Tibial nerve (tissue), 4 donors: ENCODE data around the gene CDC7. TPM values are rescaled to one million over a fixed set of nuclear protein-coding genes. Genes with fewer than 3 reads are reported as not detected.
"Not testable (repeated sequence)": the region's sequence is repeated elsewhere in the genome, so short reads cannot be mapped to it uniquely, and the experiment has no call there.

ENCODE experiments used
- DNase-seq, 2 donors: peaks; one replicate each; pipeline ENCODE4 v3.0.0-alpha.2; 2019; ENCODE audit warnings: low spot score in 2 of 2
- H3K27ac ChIP-seq, 4 donors: fragments of 200-600 bp; sonication (generic) in 3 of 4; one replicate each; pipeline ENCODE4 v1.5.1; 2017 to 2019; ENCODE audit warnings: mild to moderate bottlenecking in 1 of 4
- H3K27me3 ChIP-seq, 2 donors: fragments of 200-600 bp; sonication (generic) in 1 of 2; one replicate each; pipeline versions ENCODE4 v1.5.1 to v1.6.0; 2017 to 2019
- H3K36me3 ChIP-seq, 3 donors: fragments of 200-600 bp; sonication (generic); one replicate each; pipeline ENCODE4 v1.5.1; 2018 to 2019
- H3K4me1 ChIP-seq, 4 donors: fragments of 200-600 bp; sonication (generic) in 3 of 4; one replicate each; pipeline ENCODE4 v1.5.1; 2017 to 2019
- H3K4me3 ChIP-seq, 4 donors: fragments of 200-600 bp; sonication (generic) in 3 of 4; one replicate each; pipeline ENCODE4 v1.5.1; 2017 to 2019; ENCODE audit warnings: mild to moderate bottlenecking in 1 of 4, moderate library complexity in 1 of 4
- H3K9me3 ChIP-seq, 4 donors: fragments of 200-600 bp; sonication (generic) in 3 of 4; one replicate each; pipeline ENCODE4 v1.5.1; 2017 to 2019
- CTCF ChIP-seq, 5 experiments: fragments of 200-600 bp in 3 of 5; fragments of 450-650 bp in 2 of 5; sonication (generic) in 3 of 5; IDR thresholded peaks; one replicate each; pipeline ENCODE4 v1.5.1; 2016 to 2019; ENCODE audit warnings: antibody characterized with exemption in 5 of 5, mild to moderate bottlenecking in 3 of 5, moderate library complexity in 2 of 5
- EP300 ChIP-seq, 2 donors: sonication (generic); formaldehyde crosslinking; IDR thresholded peaks; one replicate each; pipeline ENCODE4 v1.6.1; 2017; ENCODE audit warnings: antibody characterized with exemption in 2 of 2, mild to moderate bottlenecking in 1 of 2
- POLR2A ChIP-seq, 2 donors: fragments of 450-650 bp; IDR thresholded peaks; one replicate each; pipeline ENCODE4 v1.6.1; 2017; ENCODE audit warnings: antibody characterized with exemption in 2 of 2, mild to moderate bottlenecking in 2 of 2, moderate library complexity in 2 of 2
- WGBS, 2 donors: methylation state at CpG; one replicate each; pipeline ENCODE4 v1.1.5; 2018; 5-methylcytosine and 5-hydroxymethylcytosine counted together
- total RNA-seq, 4 donors: library from RNA; depleted of rRNA; stranded (reverse); fragments of >200 nt; gene quantifications; one replicate each; pipeline ENCODE4 v1.1.0, GENCODE V29; 2016

The CDC7 gene
- total RNA-seq: 1 to 10 TPM in 2 of 4 donors, under 1 TPM in 2; 0.59 to 3.3 (median 1.3) TPM

- peak in 4 of 5 experiments; percentile 13 to 41 (median 16) for TF ChIP-seq CTCF (IDR thresholded peaks at IDR 0.05)
- TF ChIP-seq POLR2A (IDR thresholded peaks at IDR 0.05): peak in 1 of 2 donors; percentile 9
- TF ChIP-seq EP300 (IDR thresholded peaks at IDR 0.05): peak; percentile 51 to 82
- Histone ChIP-seq H3K4me1 (peaks cover 0 to 20% (median 0%) of the 10 kb centered on the region in 4 donors), H3K27me3 (no peaks in the 10 kb centered on the region), H3K4me3 (peak within 1 kb of the TSS; percentile 71 to 84 (median 76)), H3K27ac (peak within 1 kb of the TSS; percentile 74 to 93 (median 85)), H3K36me3 (no peaks in the 10 kb centered on the region), H3K9me3 (no peaks in the 10 kb centered on the region)
- 0 to 1% methylated on average over 55 to 68 of the region's 68 CpGs for WGBS, 2 donors
- peak; percentile 74 to 90 for DNase-seq
These were observed at the start of gene CDC7 for GRCh38 chr1:91500756-91501522. TSS of gene CDC7 (plus strand) at chr1:91500851. CDS start at chr1:91501717, 866 bp downstream.

GRCh38 chr1:91454136-91454535 is 46.5 kb upstream of the CDC7 start:
- no peak for TF ChIP-seq EP300 (IDR thresholded peaks at IDR 0.05)
- no peak for TF ChIP-seq POLR2A (IDR thresholded peaks at IDR 0.05)
- TF ChIP-seq CTCF (IDR thresholded peaks at IDR 0.05): no peak
- no peaks in the 10 kb centered on the region for H3K9me3 ChIP-seq
- no peak for DNase-seq

GRCh38 chr1:91455334-91455733 is 45.3 kb upstream of the CDC7 start:
- Histone ChIP-seq H3K27me3 (no peaks in the 10 kb centered on the region), H3K4me1 (peaks cover 0 to 3% (median under 1%) of the 10 kb centered on the region in 4 donors), H3K27ac (no peak overlapping the region), H3K4me3 (no peak overlapping the region), H3K36me3 (no peaks in the 10 kb centered on the region), H3K9me3 (no peaks in the 10 kb centered on the region)
- 79% methylated on average over 3 of the region's 3 CpGs for WGBS, 2 donors
- TF ChIP-seq POLR2A (IDR thresholded peaks at IDR 0.05) (no peak), CTCF (IDR thresholded peaks at IDR 0.05) (no peak), EP300 (IDR thresholded peaks at IDR 0.05) (no peak)
- DNase-seq: no peak

More at GRCh38 chr1:91454136-91454535, 46.5 kb upstream of the CDC7 start:
- H3K27ac ChIP-seq: no peak overlapping the region
- H3K4me1 ChIP-seq: peaks cover 0 to 9% (median 3%) of the 10 kb centered on the region in 4 donors
- no peak overlapping the region for H3K4me3 ChIP-seq
- H3K27me3 ChIP-seq: no peaks in the 10 kb centered on the region
- H3K36me3 ChIP-seq: no peaks in the 10 kb centered on the region
- WGBS, 2 donors: 84 to 90% methylated on average over 2 of the region's 2 CpGs

GRCh38 chr1:91455896-91456295 is 44.8 kb upstream of the CDC7 start:
- H3K4me1 ChIP-seq: no peaks in the 10 kb centered on the region
- H3K36me3 ChIP-seq: no peaks in the 10 kb centered on the region
- H3K27me3 ChIP-seq: no peaks in the 10 kb centered on the region
- 48 to 53% methylated on average over 1 of the region's 1 CpG for WGBS, 2 donors
- TF ChIP-seq POLR2A (IDR thresholded peaks at IDR 0.05): no peak
- no peak for TF ChIP-seq CTCF (IDR thresholded peaks at IDR 0.05)
- TF ChIP-seq EP300 (IDR thresholded peaks at IDR 0.05): no peak
- H3K9me3 ChIP-seq: no peaks in the 10 kb centered on the region
- H3K27ac ChIP-seq: no peak overlapping the region
- DNase-seq: no peak
- H3K4me3 ChIP-seq: no peak overlapping the region

- 79 to 85% methylated on average over 2 of the region's 2 CpGs for WGBS, 2 donors
- not testable (repeated sequence) for H3K4me1 ChIP-seq, DNase-seq, H3K27me3 ChIP-seq, H3K4me3 ChIP-seq, H3K27ac ChIP-seq, H3K36me3 ChIP-seq
- peaks cover 0 to 37% (median 3%) of the 10 kb centered on the region in 4 donors for H3K9me3 ChIP-seq
These were observed 35.3 kb upstream of the CDC7 start for GRCh38 chr1:91465350-91465749.
